ENCODE measurements around the gene TBC1D30.
"Not testable (repeated sequence)": the region's sequence is repeated elsewhere in the genome, so short reads cannot be mapped to it uniquely, and the experiment has no call there.

Gene TBC1D30

GRCh38 chr12:64824500-64825142 is at the start of gene TBC1D30:
Gene TBC1D30, plus strand, starts transcription at chr12:64824647. Its CDS starts 233 bp downstream, at chr12:64824880.
- DNase-seq, result peak; percentile 11

- not testable (repeated sequence) for DNase-seq
Observed at GRCh38 chr12:64775147-64775736, 49.2 kb upstream of the TBC1D30 start.

- no peak for DNase-seq
Observed at GRCh38 chr12:64779354-64779974, 45.0 kb upstream of the TBC1D30 start.

- no peak for DNase-seq
Observed at GRCh38 chr12:64780132-64780530, 44.3 kb upstream of the TBC1D30 start.

- peak; percentile 12 for DNase-seq
Observed at GRCh38 chr12:64780531-64781279, 43.7 kb upstream of the TBC1D30 start.

GRCh38 chr12:64781280-64782190 is 42.9 kb upstream of the TBC1D30 start:
- no peak for DNase-seq

GRCh38 chr12:64782191-64782876 is 42.1 kb upstream of the TBC1D30 start:
- no peak for DNase-seq

GRCh38 chr12:64785838-64786237 is 38.6 kb upstream of the TBC1D30 start:
- DNase-seq, result no peak

- no peak for DNase-seq
Observed at GRCh38 chr12:64790166-64790565, 34.3 kb upstream of the TBC1D30 start.

GRCh38 chr12:64791036-64791435 is 33.4 kb upstream of the TBC1D30 start:
- no peak for DNase-seq

GRCh38 chr12:64792128-64792527 is 32.3 kb upstream of the TBC1D30 start:
- no peak for DNase-seq

GRCh38 chr12:64793610-64794009 is 30.8 kb upstream of the TBC1D30 start:
- no peak for DNase-seq

- DNase-seq, result no peak
Observed at GRCh38 chr12:64794305-64794704, 30.1 kb upstream of the TBC1D30 start.

GRCh38 chr12:64796205-64796845 is 28.1 kb upstream of the TBC1D30 start:
- peak; percentile 53 for DNase-seq

GRCh38 chr12:64797156-64797555 is 27.3 kb upstream of the TBC1D30 start:
- DNase-seq, result no peak

- no peak for DNase-seq
Observed at GRCh38 chr12:64798165-64798564, 26.3 kb upstream of the TBC1D30 start.

- no peak for DNase-seq
Observed at GRCh38 chr12:64800640-64801039, 23.8 kb upstream of the TBC1D30 start.

- no peak for DNase-seq
Observed at GRCh38 chr12:64801381-64801780, 23.1 kb upstream of the TBC1D30 start.

- peak; percentile 60 for DNase-seq
Observed at GRCh38 chr12:64802180-64802775, 22.2 kb upstream of the TBC1D30 start.

- no peak for DNase-seq
Observed at GRCh38 chr12:64806173-64806572, 18.3 kb upstream of the TBC1D30 start.

All from activated naive CD4-positive, alpha-beta T cell treated with Interleukin-2 at 50 U/mL for 16 hours (primary cell).